Hindlimb muscle (tissue), 1 donor: Measurements from ENCODE around the gene OR51E2. TPM values are rescaled to one million over a fixed set of nuclear protein-coding genes. Genes with fewer than 3 reads are reported as not detected.

Experiments used
- DNase-seq: peaks from one replicate; pipeline ENCODE4 v3.0.0-alpha.2; 2013
- polyA plus RNA-seq: library from polyadenylated mRNA; unstranded; fragments of 120-200 nt; gene quantifications from one replicate; pipeline ENCODE4 v1.2.1, GENCODE V29; 2013; ENCODE audit not compliant: insufficient read length

OR51E2 gene
- polyA plus RNA-seq, 1 donor, result 0.76 TPM

- no peak for DNase-seq
These were observed 34.8 kb downstream of the OR51E2 start for GRCh38 chr11:4662876-4663275.

GRCh38 chr11:4658629-4659445 lies 38.8 kb downstream of the OR51E2 start:
- no peak for DNase-seq

GRCh38 chr11:4654635-4655369 lies 42.9 kb downstream of the OR51E2 start:
- no peak for DNase-seq

GRCh38 chr11:4647766-4648165 lies 49.9 kb downstream of the OR51E2 start:
- peak; percentile 16 for DNase-seq

- DNase-seq, result no peak
These were observed 51.7 kb downstream of the OR51E2 start for GRCh38 chr11:4645974-4646373.

GRCh38 chr11:4644233-4644632 lies 53.4 kb downstream of the OR51E2 start:
- no peak for DNase-seq

GRCh38 chr11:4643682-4644081 lies 54.0 kb downstream of the OR51E2 start, which contains the start of gene OR51E1:
OR51E1 (plus strand) TSS chr11:4643982; CDS start chr11:4652527, 8,545 bp downstream.
- DNase-seq, result no peak

- no peak for DNase-seq
These were observed 54.6 kb downstream of the OR51E2 start for GRCh38 chr11:4643076-4643475.

GRCh38 chr11:4642043-4642442 lies 55.6 kb downstream of the OR51E2 start:
- DNase-seq, result no peak

GRCh38 chr11:4641501-4641900 lies 56.2 kb downstream of the OR51E2 start:
- DNase-seq, result no peak

- no peak for DNase-seq
These were observed 57.7 kb downstream of the OR51E2 start for GRCh38 chr11:4639931-4640330.

- DNase-seq, result no peak
These were observed 60.0 kb downstream of the OR51E2 start for GRCh38 chr11:4637662-4638047.

GRCh38 chr11:4636962-4637661 lies 60.5 kb downstream of the OR51E2 start, which contains the start of gene OR51D1:
OR51D1 (plus strand) TSS chr11:4637477; CDS start chr11:4639791, 2,314 bp downstream.
- DNase-seq, result peak; percentile 60

GRCh38 chr11:4636136-4636535 lies 61.5 kb downstream of the OR51E2 start:
- DNase-seq, result no peak

Other genes with a start within 250 kb of the OR51E2 start
- gene OR52K2, start 248.6 kb downstream of the OR51E2 start, polyA plus RNA-seq, result not detected
- gene OR52K1, start 215.2 kb downstream of the OR51E2 start, polyA plus RNA-seq, result 0.12 TPM
- not detected for gene OR52M1, start 152.7 kb downstream of the OR51E2 start, polyA plus RNA-seq
- not detected for gene OR52I2, start 116.1 kb downstream of the OR51E2 start, polyA plus RNA-seq
- gene OR52I1, start 103.8 kb downstream of the OR51E2 start, polyA plus RNA-seq, result not detected
- gene TRIM68, start 89.6 kb downstream of the OR51E2 start, polyA plus RNA-seq, result 8.6 TPM
- gene OR51D1, start 60.4 kb downstream of the OR51E2 start, polyA plus RNA-seq, result not detected
- 1.7 TPM for gene OR51E1, start 53.9 kb downstream of the OR51E2 start, polyA plus RNA-seq
- gene MMP26, start 6.9 kb upstream of the OR51E2 start, polyA plus RNA-seq, result not detected
- not detected for gene OR51F1, start 72.1 kb upstream of the OR51E2 start, polyA plus RNA-seq
- not detected for gene OR52R1, start 106.5 kb upstream of the OR51E2 start, polyA plus RNA-seq
- gene OR51F2, start 123.5 kb upstream of the OR51E2 start, polyA plus RNA-seq, result not detected
- gene OR51S1, start 151.4 kb upstream of the OR51E2 start, polyA plus RNA-seq, result not detected
- not detected for gene OR51T1, start 184.0 kb upstream of the OR51E2 start, polyA plus RNA-seq
- gene OR51A7, start 205.9 kb upstream of the OR51E2 start, polyA plus RNA-seq, result not detected
- gene OR51G2, start 221.5 kb upstream of the OR51E2 start, polyA plus RNA-seq, result not detected
- not detected for gene OR51G1, start 226.5 kb upstream of the OR51E2 start, polyA plus RNA-seq
- gene OR51A4, start 249.8 kb upstream of the OR51E2 start, polyA plus RNA-seq, result 0.13 TPM